Sigmoid colon (tissue), 7 donors: ENCODE results near the gene VAT1L. TPM values are rescaled to one million over a fixed set of nuclear protein-coding genes. Genes with fewer than 3 reads are reported as not detected.

ENCODE experiments used
- DNase-seq: peaks from one replicate; pipeline ENCODE4 v3.0.0-alpha.2; 2019
- H3K27ac ChIP-seq, 4 donors: fragments of 200-600 bp; sonication (generic); one replicate each; pipeline ENCODE4 v1.5.1; 2016 to 2019; ENCODE audit warnings: mild to moderate bottlenecking in 1 of 4
- H3K27me3 ChIP-seq, 3 donors: fragments of 200-600 bp; sonication (generic); one replicate each; pipeline ENCODE4 v1.5.1; 2019; ENCODE audit warnings: mild to moderate bottlenecking in 1 of 3
- H3K36me3 ChIP-seq, 4 donors: fragments of 200-600 bp; sonication (generic); one replicate each; pipeline ENCODE4 v1.5.1; 2016 to 2019
- H3K4me1 ChIP-seq, 4 donors: fragments of 200-600 bp; sonication (generic); one replicate each; pipeline ENCODE4 v1.5.1; 2017 to 2019
- H3K4me3 ChIP-seq, 4 donors: fragments of 200-600 bp; sonication (generic); one replicate each; pipeline ENCODE4 v1.5.1; 2017 to 2019; ENCODE audit warnings: mild to moderate bottlenecking in 2 of 4, moderate library complexity in 1 of 4
- H3K9me3 ChIP-seq, 4 donors: fragments of 200-600 bp in 3 of 4; sonication (generic) in 3 of 4; one replicate each; pipeline versions ENCODE4 v1.5.1 to v1.6.1; 2013 to 2019
- EP300 ChIP-seq, 4 donors: sonication (generic); formaldehyde crosslinking; IDR thresholded peaks; one replicate each; pipeline ENCODE4 v1.6.1; 2017; ENCODE audit warnings: antibody characterized with exemption in 4 of 4
- POLR2A ChIP-seq, 2 donors: fragments of 450-650 bp; IDR thresholded peaks; one replicate each; pipeline ENCODE4 v1.6.1; 2016; ENCODE audit warnings: antibody characterized with exemption in 2 of 2, mild to moderate bottlenecking in 2 of 2, moderate library complexity in 2 of 2
- POLR2AphosphoS5 ChIP-seq, 4 donors: sonication (generic); formaldehyde crosslinking; IDR thresholded peaks; one replicate each; pipeline ENCODE4 v1.6.1; 2017; ENCODE audit warnings: antibody characterized with exemption in 4 of 4
- WGBS, 2 donors: extraction: QIAGEN DNeasy Blood & Tissue Kit; methylation state at CpG; one replicate each; pipeline ENCODE4 v1.1.7; 2013; 5-methylcytosine and 5-hydroxymethylcytosine counted together
- intact Hi-C: fragments of 100-400 bp; cut with DNase I; formaldehyde crosslinking; loops from one replicate; pipeline ENCODE4 v1.15.1; 2023
- polyA plus RNA-seq, 3 donors: library from polyadenylated mRNA; stranded (reverse); fragments of 200-250 nt; gene quantifications; one replicate each; pipeline ENCODE4 v1.2.3, GENCODE V29; 2013
- total RNA-seq, 4 donors: library from RNA; depleted of rRNA; stranded (reverse); fragments of >200 nt; gene quantifications; one replicate each; pipeline ENCODE4 v1.1.0, GENCODE V29; 2016
- TF ChIP-seq, protein P1 (sequence below), 4 experiments: fragments of 450-650 bp in 3 of 4; fragments of 200-600 bp in 1 of 4; IDR thresholded peaks; one replicate each; pipeline ENCODE4 v1.5.1; 2016 to 2019; ENCODE audit warnings: antibody characterized with exemption in 4 of 4, mild to moderate bottlenecking in 3 of 4, moderate library complexity in 2 of 4
- donor health status: healthy with polysubstance abuse.
- donor health status: Bipolar disorder and iron deficiency.
- donor health status: healthy.

The VAT1L gene
- total and polyA plus RNA-seq, 7 donors, result 0.60 to 6.4 (median 4.5) TPM

DNA sequence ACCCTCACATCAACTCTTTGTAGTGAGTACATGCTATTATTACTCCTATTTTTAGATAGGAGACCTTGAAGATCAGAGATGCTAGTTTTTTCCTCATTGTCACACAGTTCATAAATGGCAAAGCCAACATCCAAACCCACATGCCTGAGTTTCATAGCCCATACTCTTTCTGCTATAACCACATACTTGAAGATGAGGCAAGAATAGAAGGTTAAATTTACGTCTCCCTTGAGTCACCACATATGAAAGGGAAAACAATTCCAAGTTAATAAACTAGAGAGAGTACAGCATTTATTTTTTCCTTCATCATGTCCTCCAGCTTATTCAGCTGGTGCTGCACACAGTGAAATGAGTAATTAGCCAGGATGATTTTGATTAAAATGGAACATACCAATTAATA is 42.4 kb upstream of the VAT1L start:
- no peaks in the 10 kb centered on the region for H3K9me3 ChIP-seq
- DNase-seq, result no peak
- TF ChIP-seq EP300 (IDR thresholded peaks at IDR 0.05), result no peak
- no peak for TF ChIP-seq POLR2AphosphoS5 (IDR thresholded peaks at IDR 0.05)
- TF ChIP-seq, protein P1, sequence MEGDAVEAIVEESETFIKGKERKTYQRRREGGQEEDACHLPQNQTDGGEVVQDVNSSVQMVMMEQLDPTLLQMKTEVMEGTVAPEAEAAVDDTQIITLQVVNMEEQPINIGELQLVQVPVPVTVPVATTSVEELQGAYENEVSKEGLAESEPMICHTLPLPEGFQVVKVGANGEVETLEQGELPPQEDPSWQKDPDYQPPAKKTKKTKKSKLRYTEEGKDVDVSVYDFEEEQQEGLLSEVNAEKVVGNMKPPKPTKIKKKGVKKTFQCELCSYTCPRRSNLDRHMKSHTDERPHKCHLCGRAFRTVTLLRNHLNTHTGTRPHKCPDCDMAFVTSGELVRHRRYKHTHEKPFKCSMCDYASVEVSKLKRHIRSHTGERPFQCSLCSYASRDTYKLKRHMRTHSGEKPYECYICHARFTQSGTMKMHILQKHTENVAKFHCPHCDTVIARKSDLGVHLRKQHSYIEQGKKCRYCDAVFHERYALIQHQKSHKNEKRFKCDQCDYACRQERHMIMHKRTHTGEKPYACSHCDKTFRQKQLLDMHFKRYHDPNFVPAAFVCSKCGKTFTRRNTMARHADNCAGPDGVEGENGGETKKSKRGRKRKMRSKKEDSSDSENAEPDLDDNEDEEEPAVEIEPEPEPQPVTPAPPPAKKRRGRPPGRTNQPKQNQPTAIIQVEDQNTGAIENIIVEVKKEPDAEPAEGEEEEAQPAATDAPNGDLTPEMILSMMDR (IDR thresholded peaks at IDR 0.05), result no peak
- TF ChIP-seq POLR2A (IDR thresholded peaks at IDR 0.05), result no peak
- H3K4me1 ChIP-seq, result no peaks in the 10 kb centered on the region
- no peak overlapping the region for H3K27ac ChIP-seq
- no peak overlapping the region for H3K4me3 ChIP-seq
- H3K36me3 ChIP-seq, result no peaks in the 10 kb centered on the region
- H3K27me3 ChIP-seq, result no peaks in the 10 kb centered on the region
- WGBS, 2 donors, result 74 to 77% methylated on average over 1 of the region's 1 CpG
- intact Hi-C loops, result no loop called here

DNA sequence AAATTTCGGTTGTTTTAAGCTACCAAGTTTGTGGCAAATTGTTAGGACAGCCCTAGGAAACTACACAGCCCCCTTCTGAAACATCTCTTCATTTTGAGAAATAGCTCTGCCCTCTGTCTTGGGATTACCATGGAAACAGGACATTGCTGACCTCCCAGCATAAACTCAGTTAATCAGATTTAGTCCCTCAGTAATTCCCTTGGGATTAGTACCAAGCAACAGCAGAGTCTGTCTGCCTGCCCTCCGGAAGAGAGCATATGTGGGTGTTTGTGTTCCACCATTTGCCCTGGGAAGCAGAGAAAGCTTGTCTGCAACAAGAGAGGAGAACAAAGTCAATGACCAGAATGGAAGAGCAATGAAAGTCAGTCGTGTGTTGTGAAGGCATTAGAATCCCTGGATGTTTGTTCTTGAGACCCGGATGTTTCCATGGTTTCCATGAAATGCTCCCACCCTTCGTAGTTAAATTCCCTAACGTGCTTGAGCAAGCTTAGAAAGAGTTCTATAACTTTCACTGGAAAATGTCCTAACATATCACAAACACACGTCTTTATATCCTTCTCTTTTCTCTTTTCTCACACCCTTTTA is 39.9 kb upstream of the VAT1L start:
- intact Hi-C loops, result no loop called here
- no peak for TF ChIP-seq POLR2AphosphoS5 (IDR thresholded peaks at IDR 0.05)
- TF ChIP-seq, protein P1 (IDR thresholded peaks at IDR 0.05), result no peak
- TF ChIP-seq EP300 (IDR thresholded peaks at IDR 0.05), result no peak
- TF ChIP-seq POLR2A (IDR thresholded peaks at IDR 0.05), result no peak
- H3K4me3 ChIP-seq, result no peak overlapping the region
- H3K27ac ChIP-seq, result no peak overlapping the region
- DNase-seq, result no peak
- 37 to 72% methylated on average over 7 of the region's 7 CpGs for WGBS, 2 donors
- no peaks in the 10 kb centered on the region for H3K36me3 ChIP-seq
- H3K27me3 ChIP-seq, result no peaks in the 10 kb centered on the region
- H3K9me3 ChIP-seq, result no peaks in the 10 kb centered on the region
- H3K4me1 ChIP-seq, result no peaks in the 10 kb centered on the region

DNA sequence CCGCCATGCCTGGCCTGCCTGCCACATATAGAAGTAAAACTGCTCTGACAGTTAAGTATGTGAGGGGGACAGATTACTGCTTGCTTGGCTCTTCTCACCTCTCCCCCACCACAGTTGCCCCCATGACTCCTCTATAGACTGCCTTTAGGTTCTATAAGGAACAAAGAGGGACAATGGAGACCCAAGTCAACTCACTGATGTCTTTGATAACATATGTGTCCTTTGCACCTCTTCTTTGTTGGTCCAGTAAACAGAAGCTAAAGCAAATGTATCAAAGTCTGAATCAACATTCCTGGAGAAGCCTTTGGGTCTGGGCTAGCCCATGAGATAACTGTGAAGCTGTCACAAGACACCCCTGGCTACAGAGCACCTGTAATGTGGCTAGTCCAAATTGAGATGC is 38.9 kb upstream of the VAT1L start:
- H3K36me3 ChIP-seq, result no peaks in the 10 kb centered on the region
- 37 to 95% methylated on average over 1 of the region's 1 CpG for WGBS, 2 donors
- H3K27me3 ChIP-seq, result no peaks in the 10 kb centered on the region
- TF ChIP-seq POLR2AphosphoS5 (IDR thresholded peaks at IDR 0.05) (no peak), EP300 (IDR thresholded peaks at IDR 0.05) (no peak)
- TF ChIP-seq, protein P1 (IDR thresholded peaks at IDR 0.05), result no peak
- H3K9me3 ChIP-seq, result no peaks in the 10 kb centered on the region
- H3K4me1 ChIP-seq, result no peaks in the 10 kb centered on the region
- H3K4me3 ChIP-seq, result no peak overlapping the region
- DNase-seq, result no peak
- intact Hi-C loops, result no loop called here
- H3K27ac ChIP-seq, result no peak overlapping the region

DNA sequence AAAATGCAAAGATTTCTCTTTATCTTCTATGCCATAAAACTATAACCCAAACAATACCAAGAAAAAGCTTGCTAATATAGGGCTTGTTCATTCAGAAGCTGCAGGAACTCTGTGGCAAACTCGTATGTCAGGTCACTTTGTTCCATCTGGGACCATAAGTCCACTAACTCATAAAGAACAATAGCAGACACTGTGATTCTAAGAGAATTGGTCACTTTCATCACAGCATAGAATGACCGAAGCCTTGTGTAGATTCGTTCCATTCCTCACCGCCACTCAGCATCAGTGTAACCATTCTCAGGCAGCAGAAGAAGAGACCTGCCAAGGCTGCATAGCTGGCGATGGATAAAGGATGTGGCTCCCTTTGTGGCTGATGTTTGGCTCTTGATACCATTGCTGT is 30.3 kb upstream of the VAT1L start:
- no peaks in the 10 kb centered on the region for H3K27me3 ChIP-seq
- TF ChIP-seq, protein P1 (IDR thresholded peaks at IDR 0.05), result no peak
- TF ChIP-seq POLR2A (IDR thresholded peaks at IDR 0.05) (no peak), EP300 (IDR thresholded peaks at IDR 0.05) (no peak), POLR2AphosphoS5 (IDR thresholded peaks at IDR 0.05) (no peak)
- H3K27ac ChIP-seq, result no peak overlapping the region
- intact Hi-C loops, result no loop called here
- no peaks in the 10 kb centered on the region for H3K4me1 ChIP-seq
- H3K4me3 ChIP-seq, result no peak overlapping the region
- DNase-seq, result no peak
- no peaks in the 10 kb centered on the region for H3K36me3 ChIP-seq
- H3K9me3 ChIP-seq, result no peaks in the 10 kb centered on the region
- WGBS, 2 donors, result 82 to 83% methylated on average over 5 of the region's 5 CpGs

DNA sequence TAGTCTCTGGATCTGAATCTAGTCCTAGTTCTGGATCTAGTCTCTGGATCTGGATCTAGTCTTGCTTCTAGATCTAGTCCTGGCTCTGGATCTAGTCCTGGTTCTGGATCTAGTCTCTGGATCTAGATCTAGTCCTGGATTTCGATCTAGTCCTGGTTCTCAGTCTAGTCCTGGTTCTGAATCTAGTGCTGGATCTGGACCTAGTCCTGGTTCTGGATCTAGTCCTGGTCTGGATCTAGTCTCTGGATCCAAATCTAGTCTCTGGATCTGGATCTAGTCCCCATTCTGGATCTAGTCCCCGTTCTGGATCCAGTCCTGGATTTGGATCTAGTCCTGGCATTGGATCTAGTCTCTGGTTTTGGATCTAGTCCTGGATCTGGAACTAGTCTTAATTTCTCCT is 29.9 kb upstream of the VAT1L start:
- Histone ChIP-seq H3K9me3 (no peaks in the 10 kb centered on the region), H3K27ac (no peak overlapping the region), H3K4me3 (no peak overlapping the region), H3K4me1 (no peaks in the 10 kb centered on the region), H3K36me3 (no peaks in the 10 kb centered on the region), H3K27me3 (no peaks in the 10 kb centered on the region)
- TF ChIP-seq POLR2AphosphoS5 (IDR thresholded peaks at IDR 0.05), result no peak
- TF ChIP-seq, protein P1 (IDR thresholded peaks at IDR 0.05), result no peak
- TF ChIP-seq EP300 (IDR thresholded peaks at IDR 0.05), result no peak
- TF ChIP-seq POLR2A (IDR thresholded peaks at IDR 0.05), result no peak
- no peak for DNase-seq
- 86 to 87% methylated on average over 2 of the region's 2 CpGs for WGBS, 2 donors
- intact Hi-C loops, result no loop called here
